ENCODE measurements around the gene CLCN4. TPM values are rescaled to one million over a fixed set of nuclear protein-coding genes. Genes with fewer than 3 reads are reported as not detected.

The CLCN4 gene
- total and polyA plus RNA-seq, 10 of the 15 experiments (the other 5 are each of a cell fraction or from before 2014, with no cell fraction given) = 0.90 to 6.9 (median 2.9) TPM

DNA sequence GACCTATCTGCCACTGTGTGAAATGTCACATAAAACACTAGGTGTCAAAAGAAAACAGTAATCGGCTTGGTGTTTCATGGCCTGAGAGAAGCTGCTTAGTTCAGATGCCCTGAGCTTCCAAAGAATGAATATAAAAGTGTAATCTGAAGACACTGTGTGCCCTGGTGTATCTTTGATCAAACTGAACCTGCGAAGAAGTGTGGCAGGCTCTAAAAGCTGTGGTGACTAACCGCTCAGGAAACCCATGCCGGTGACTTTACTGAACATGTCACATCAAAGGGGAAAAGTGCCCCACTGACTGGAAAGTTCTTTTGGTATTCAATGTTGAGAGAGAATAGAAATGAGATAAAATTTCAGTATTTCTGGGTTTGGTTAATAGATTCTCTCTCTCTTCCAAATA lies 89.1 kb downstream of the CLCN4 start (continued):
- TF ChIP-seq, protein P1, sequence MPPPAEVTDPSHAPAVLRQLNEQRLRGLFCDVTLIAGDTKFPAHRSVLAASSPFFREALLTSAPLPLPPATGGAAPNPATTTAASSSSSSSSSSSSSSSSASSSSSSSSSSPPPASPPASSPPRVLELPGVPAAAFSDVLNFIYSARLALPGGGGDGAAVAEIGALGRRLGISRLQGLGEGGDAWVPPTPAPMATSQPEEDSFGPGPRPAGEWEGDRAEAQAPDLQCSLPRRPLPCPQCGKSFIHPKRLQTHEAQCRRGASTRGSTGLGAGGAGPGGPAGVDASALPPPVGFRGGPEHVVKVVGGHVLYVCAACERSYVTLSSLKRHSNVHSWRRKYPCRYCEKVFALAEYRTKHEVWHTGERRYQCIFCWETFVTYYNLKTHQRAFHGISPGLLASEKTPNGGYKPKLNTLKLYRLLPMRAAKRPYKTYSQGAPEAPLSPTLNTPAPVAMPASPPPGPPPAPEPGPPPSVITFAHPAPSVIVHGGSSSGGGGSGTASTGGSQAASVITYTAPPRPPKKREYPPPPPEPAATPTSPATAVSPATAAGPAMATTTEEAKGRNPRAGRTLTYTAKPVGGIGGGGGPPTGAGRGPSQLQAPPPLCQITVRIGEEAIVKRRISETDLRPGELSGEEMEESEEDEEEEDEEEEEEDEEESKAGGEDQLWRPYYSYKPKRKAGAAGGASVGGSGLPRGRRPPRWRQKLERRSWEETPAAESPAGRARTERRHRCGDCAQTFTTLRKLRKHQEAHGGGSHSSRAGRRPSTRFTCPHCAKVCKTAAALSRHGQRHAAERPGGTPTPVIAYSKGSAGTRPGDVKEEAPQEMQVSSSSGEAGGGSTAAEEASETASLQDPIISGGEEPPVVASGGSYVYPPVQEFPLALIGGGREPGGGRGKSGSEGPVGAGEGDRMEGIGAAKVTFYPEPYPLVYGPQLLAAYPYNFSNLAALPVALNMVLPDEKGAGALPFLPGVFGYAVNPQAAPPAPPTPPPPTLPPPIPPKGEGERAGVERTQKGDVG (CRISPR knock-in tag; IDR thresholded peaks at IDR 0.05) = no peak
- TF ChIP-seq STAT1 (conservative IDR thresholded peaks at IDR 0.05) = no peak

DNA sequence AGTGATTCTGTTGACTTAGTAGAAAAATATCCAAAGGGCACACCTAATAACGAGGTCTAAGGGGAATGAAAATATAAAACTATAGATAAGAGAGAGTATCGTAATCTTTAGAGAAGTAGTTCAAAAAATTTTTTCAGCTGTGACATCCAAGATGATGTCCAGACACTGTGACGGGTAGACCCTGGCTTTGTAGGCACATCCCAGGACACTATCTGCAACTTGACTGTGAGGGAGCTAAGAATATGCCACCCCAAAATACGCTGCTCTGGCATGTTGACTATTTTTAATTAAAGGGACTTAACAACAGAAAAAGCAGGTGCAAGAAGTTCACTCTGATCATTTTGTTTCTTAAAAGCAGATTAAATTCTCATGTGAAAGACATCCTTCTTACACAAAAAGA lies 89.5 kb downstream of the CLCN4 start:
- no peak for DNase-seq (ENCODE audit: low read depth, low spot score)
- Histone ChIP-seq H3K4me3 (no peak overlapping the region), H3K4me1 (ENCODE audit: control insufficient read depth, insufficient read depth, low read length) (no peaks in the 10 kb centered on the region), H3K9ac (ENCODE audit: control insufficient read depth, insufficient read depth, low read length) (no peak overlapping the region), H3K9me3 (replicated peaks; ENCODE audit: control insufficient read depth, insufficient read depth, low read length) (no peaks in the 10 kb centered on the region), H3K79me2 (ENCODE audit: control insufficient read depth, insufficient read depth, low read length) (no peaks in the 10 kb centered on the region), H3K4me2 (ENCODE audit: control insufficient read depth, insufficient read depth) (no peak overlapping the region), H3K36me3 (ENCODE audit: control insufficient read depth in 2 of 2, insufficient read depth in 2 of 2, low read length in 1 of 2) (no peaks in the 10 kb centered on the region), H3K27me3 (replicated peaks in 1 of 2; ENCODE audit: control insufficient read depth in 2 of 2, insufficient read depth in 2 of 2, low read length in 1 of 2) (no peaks in the 10 kb centered on the region), H2AFZ (ENCODE audit: control insufficient read depth, low read depth, low read length) (no peak overlapping the region), H3K27ac (ENCODE audit: control insufficient read depth, insufficient read depth) (no peak overlapping the region), H4K20me1 (ENCODE audit: control insufficient read depth, insufficient read depth) (no peaks in the 10 kb centered on the region)
- ChIA-PET POLR2A (no interaction called here), SMC1A (ENCODE audit: uncharacterized antibody, unreplicated experiment) (interaction anchor here (1.2 to 1.6 kb wide), 2 partner anchors 16 to 56 kb away, joined by 4 read pairs; no protein-coding TSS in a partner anchor), CTCF (no interaction called here), RAD21 (ENCODE audit: unreplicated experiment) (no interaction called here)
- intact Hi-C loops (cut with micrococcal nuclease; ENCODE audit: unreplicated experiment) (no loop called here), in situ Hi-C loops (cut with MboI) (no loop called here)
- no peak for FAIRE-seq
- ATAC-seq = no peak
- WGBS (ENCODE audit: insufficient coverage, insufficient replicate concordance, low lambda C conversion rate, missing lambda C conversion rate) = 15% methylated on average over 4 of the region's 4 CpGs
- no TSS peak for BruUV-seq (replicated peaks)
- TF ChIP-seq, protein P2, sequence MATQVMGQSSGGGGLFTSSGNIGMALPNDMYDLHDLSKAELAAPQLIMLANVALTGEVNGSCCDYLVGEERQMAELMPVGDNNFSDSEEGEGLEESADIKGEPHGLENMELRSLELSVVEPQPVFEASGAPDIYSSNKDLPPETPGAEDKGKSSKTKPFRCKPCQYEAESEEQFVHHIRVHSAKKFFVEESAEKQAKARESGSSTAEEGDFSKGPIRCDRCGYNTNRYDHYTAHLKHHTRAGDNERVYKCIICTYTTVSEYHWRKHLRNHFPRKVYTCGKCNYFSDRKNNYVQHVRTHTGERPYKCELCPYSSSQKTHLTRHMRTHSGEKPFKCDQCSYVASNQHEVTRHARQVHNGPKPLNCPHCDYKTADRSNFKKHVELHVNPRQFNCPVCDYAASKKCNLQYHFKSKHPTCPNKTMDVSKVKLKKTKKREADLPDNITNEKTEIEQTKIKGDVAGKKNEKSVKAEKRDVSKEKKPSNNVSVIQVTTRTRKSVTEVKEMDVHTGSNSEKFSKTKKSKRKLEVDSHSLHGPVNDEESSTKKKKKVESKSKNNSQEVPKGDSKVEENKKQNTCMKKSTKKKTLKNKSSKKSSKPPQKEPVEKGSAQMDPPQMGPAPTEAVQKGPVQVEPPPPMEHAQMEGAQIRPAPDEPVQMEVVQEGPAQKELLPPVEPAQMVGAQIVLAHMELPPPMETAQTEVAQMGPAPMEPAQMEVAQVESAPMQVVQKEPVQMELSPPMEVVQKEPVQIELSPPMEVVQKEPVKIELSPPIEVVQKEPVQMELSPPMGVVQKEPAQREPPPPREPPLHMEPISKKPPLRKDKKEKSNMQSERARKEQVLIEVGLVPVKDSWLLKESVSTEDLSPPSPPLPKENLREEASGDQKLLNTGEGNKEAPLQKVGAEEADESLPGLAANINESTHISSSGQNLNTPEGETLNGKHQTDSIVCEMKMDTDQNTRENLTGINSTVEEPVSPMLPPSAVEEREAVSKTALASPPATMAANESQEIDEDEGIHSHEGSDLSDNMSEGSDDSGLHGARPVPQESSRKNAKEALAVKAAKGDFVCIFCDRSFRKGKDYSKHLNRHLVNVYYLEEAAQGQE (IDR thresholded peaks at IDR 0.05; ENCODE audit: low read depth, low read length) = no peak
- TF ChIP-seq FOS (IDR thresholded peaks at IDR 0.05; ENCODE audit: borderline replicate concordance, extremely low read depth, insufficient read length) (no peak), ESRRA (IDR thresholded peaks at IDR 0.05; ENCODE audit: low read length) (no peak), SUPT20H (IDR thresholded peaks at IDR 0.05; ENCODE audit: borderline replicate concordance, control insufficient read depth, low read depth, low read length) (no peak), PML (IDR thresholded peaks at IDR 0.05; ENCODE audit: low read length) (no peak), CHD2 (IDR thresholded peaks at IDR 0.05; ENCODE audit: borderline replicate concordance, low read depth, low read length) (no peak), ASH2L (IDR thresholded peaks at IDR 0.05; ENCODE audit: borderline replicate concordance, low read depth) (no peak), SMAD5 (IDR thresholded peaks at IDR 0.05; ENCODE audit: low read depth) (no peak), HDGF (IDR thresholded peaks at IDR 0.05) (no peak), ZNF274 (IDR thresholded peaks at IDR 0.05; ENCODE audit: insufficient read depth, insufficient read length) (no peak), ETV6 (conservative IDR thresholded peaks at IDR 0.05 in 1 of 2, IDR thresholded peaks at IDR 0.05 in 1 of 2; ENCODE audit: borderline replicate concordance in 1 of 2, low read depth in 1 of 2) (no peak), CREB1 (IDR thresholded peaks at IDR 0.05; ENCODE audit: low read depth) (no peak), CBX3 (IDR thresholded peaks at IDR 0.05; ENCODE audit: borderline replicate concordance, low read depth) (no peak)

Data from GM12878 (cell line).